SK-N-SH (cell line): ENCODE measurements around the gene C3AR1. TPM values are rescaled to one million over a fixed set of nuclear protein-coding genes. Genes with fewer than 3 reads are reported as not detected.

Experiments
- CTCF ChIA-PET: fragments of 300-600, 350-600 bp; formaldehyde crosslinking; extraction: SDS; loops from one replicate; lab custom pipeline; 2021; lab: Yijun Ruan, JAX
- POLR2A ChIA-PET: fragments of 350-600 bp; sonication (Branson Sonifier 250); formaldehyde crosslinking; extraction: SDS; loops from one replicate; lab custom pipeline; 2020; ENCODE audit warnings: antibody characterized with exemption, inconsistent platforms; lab: Yijun Ruan, JAX
- DNase-seq: peaks from one replicate; pipeline ENCODE4 v3.0.0; 2012
- H2AFZ ChIP-seq: fragments of 200-600 bp; sonication (generic); 2 replicates; pipeline ENCODE4 v1.8.1; 2016; ENCODE audit warnings: antibody characterized with exemption, mild to moderate bottlenecking, low read depth
- H3F3A ChIP-seq: fragments of 200-600 bp; sonication (generic); replicated peaks from 2 replicates; pipeline ENCODE3; 2016; ENCODE audit warnings: antibody characterized with exemption, mild to moderate bottlenecking; ENCODE audit not compliant: insufficient read depth
- H3K27ac ChIP-seq, 2 experiments: fragments of 200-500 bp in 1 of 2; fragments of 200-600 bp in 1 of 2; sonication (Bioruptor generic) in 1 of 2; sonication (generic), shearing (Covaris generic) in 1 of 2; 2 replicates each; pipeline versions ENCODE4 v1.5.1 to v1.6.1; 2014 to 2016; ENCODE audit warnings: low read depth in 2 of 2, inconsistent platforms in 1 of 2, low read length in 1 of 2, mild to moderate bottlenecking in 1 of 2, mixed read lengths in 1 of 2
- H3K27me3 ChIP-seq: fragments of 200-600 bp; sonication (generic), shearing (Covaris generic); 2 replicates; pipeline ENCODE4 v1.6.1; 2016; ENCODE audit warnings: mixed run types; ENCODE audit not compliant: insufficient read depth
- H3K36me3 ChIP-seq, 2 experiments: fragments of 200-500 bp in 1 of 2; fragments of 200-600 bp in 1 of 2; sonication (Bioruptor generic) in 1 of 2; sonication (generic) in 1 of 2; replicated peaks in 1 of 2; 2 replicates each; pipeline versions ENCODE3 to v1.5.1; 2014 to 2016; ENCODE audit warnings: low read length in 1 of 2, mild to moderate bottlenecking in 1 of 2; ENCODE audit not compliant: insufficient read depth in 2 of 2, control insufficient read depth in 1 of 2
- H3K4me1 ChIP-seq, 2 experiments: fragments of 200-500 bp in 1 of 2; fragments of 200-600 bp in 1 of 2; sonication (Bioruptor generic) in 1 of 2; sonication (generic), shearing (Covaris generic) in 1 of 2; 2 replicates each; pipeline versions ENCODE4 v1.5.1 to v1.6.1; 2014 to 2016; ENCODE audit warnings: low read depth in 1 of 2, low read length in 1 of 2, mixed run types in 1 of 2; ENCODE audit not compliant: insufficient read depth in 2 of 2, control insufficient read depth in 1 of 2
- H3K4me2 ChIP-seq: fragments of 200-600 bp; sonication (generic), shearing (Covaris generic); 2 replicates; pipeline ENCODE4 v1.6.1; 2017; ENCODE audit warnings: mixed run types
- H3K4me3 ChIP-seq, 2 experiments: fragments of 200-500 bp in 1 of 2; fragments of 200-600 bp in 1 of 2; sonication (Bioruptor generic) in 1 of 2; sonication (generic), shearing (Covaris generic) in 1 of 2; 2 replicates each; pipeline versions ENCODE4 v1.5.1 to v1.8.1; 2014 to 2016; ENCODE audit warnings: low read depth in 2 of 2, inconsistent platforms in 1 of 2, low read length in 1 of 2, mild to moderate bottlenecking in 1 of 2, mixed read lengths in 1 of 2, moderate library complexity in 1 of 2
- H3K79me2 ChIP-seq: fragments of 200-600 bp; sonication (generic); 2 replicates; pipeline ENCODE4 v1.8.1; 2017; ENCODE audit warnings: mild to moderate bottlenecking; ENCODE audit not compliant: insufficient read depth
- H3K9ac ChIP-seq: fragments of 200-600 bp; sonication (generic); 2 replicates; pipeline ENCODE4 v1.6.1; 2017; ENCODE audit warnings: mixed run types
- H3K9me2 ChIP-seq: fragments of 200-600 bp; sonication (generic); 2 replicates; pipeline ENCODE4 v1.6.1; 2017; ENCODE audit warnings: mixed run types
- H3K9me3 ChIP-seq: fragments of 200-600 bp; sonication (generic); 2 replicates; pipeline ENCODE4 v1.6.1; 2017; ENCODE audit warnings: mixed run types, mild to moderate bottlenecking, moderate library complexity
- H4K20me1 ChIP-seq: fragments of 200-600 bp; sonication (generic); 2 replicates; pipeline ENCODE4 v1.6.1; 2017; ENCODE audit warnings: mild to moderate bottlenecking, mixed run types; ENCODE audit not compliant: insufficient read depth
- FOSL2 ChIP-seq: IDR thresholded peaks from 2 replicates; pipeline ENCODE4 v1.4.0; 2012; ENCODE audit warnings: low read depth, mild to moderate bottlenecking, moderate library complexity, borderline replicate concordance
- FOXM1 ChIP-seq: IDR thresholded peaks from 2 replicates; pipeline ENCODE4 v1.4.0; 2012; ENCODE audit warnings: low read depth, mild to moderate bottlenecking
- GABPA ChIP-seq: IDR thresholded peaks from 2 replicates; pipeline ENCODE4 v1.4.0; 2012; ENCODE audit warnings: low read depth, mild to moderate bottlenecking
- GATA2 ChIP-seq: sonication (generic); formaldehyde crosslinking; IDR thresholded peaks from 2 replicates; pipeline ENCODE4 v1.5.0; 2020; ENCODE audit warnings: mild to moderate bottlenecking, missing genetic modification reagents
- MEF2A ChIP-seq: IDR thresholded peaks from 2 replicates; pipeline ENCODE4 v1.4.0; 2012; ENCODE audit warnings: low read depth, borderline replicate concordance
- MXI1 ChIP-seq: IDR thresholded peaks from 2 replicates; pipeline ENCODE4 v1.6.1; 2012; ENCODE audit warnings: mild to moderate bottlenecking, low read depth, low read length, improper control_type of control experiment
- NFIC ChIP-seq: IDR thresholded peaks from 2 replicates; pipeline ENCODE4 v1.4.0; 2012; ENCODE audit warnings: borderline replicate concordance
- NRF1 ChIP-seq: IDR thresholded peaks from 2 replicates; pipeline ENCODE4 v1.6.1; 2012; ENCODE audit warnings: low read depth, mild to moderate bottlenecking, low read length
- POLR2AphosphoS5 ChIP-seq: IDR thresholded peaks from 2 replicates; pipeline ENCODE4 v1.6.1; 2012; ENCODE audit warnings: low read depth, low read length
- RAD21 ChIP-seq: IDR thresholded peaks from 2 replicates; pipeline ENCODE4 v1.6.1; 2012; ENCODE audit warnings: mild to moderate bottlenecking, low read length
- RCOR1 ChIP-seq: fragments of 150-350 bp; IDR thresholded peaks from 2 replicates; pipeline ENCODE4 v1.6.1; 2017; ENCODE audit warnings: antibody characterized with exemption, low read length
- RFX5 ChIP-seq: IDR thresholded peaks from 2 replicates; pipeline ENCODE4 v1.6.1; 2012; ENCODE audit warnings: mild to moderate bottlenecking, improper control_type of control experiment, low read length
- RXRA ChIP-seq: IDR thresholded peaks from 2 replicates; pipeline ENCODE4 v1.4.0; 2012; ENCODE audit warnings: low read depth, mild to moderate bottlenecking, borderline replicate concordance
- SMC3 ChIP-seq: IDR thresholded peaks from 2 replicates; pipeline ENCODE4 v1.6.1; 2012; ENCODE audit warnings: low read depth, low read length, improper control_type of control experiment
- TCF12 ChIP-seq: IDR thresholded peaks from 2 replicates; pipeline ENCODE4 v1.4.0; 2012
- YY1 ChIP-seq: IDR thresholded peaks from 2 replicates; pipeline ENCODE4 v1.4.0; 2012; ENCODE audit warnings: low read depth, mild to moderate bottlenecking
- polyA plus RNA-seq, 3 experiments: library from polyadenylated mRNA; depleted of rRNA; stranded (reverse); fragments of >200 nt; gene quantifications; 2 replicates each; pipeline ENCODE4 v1.2.3, GENCODE V29; 2012
- TF ChIP-seq, protein P1 (sequence below): fragments of 150-350 bp; IDR thresholded peaks from 2 replicates; pipeline ENCODE4 v1.6.1; 2016; ENCODE audit warnings: mild to moderate bottlenecking, low read depth, low read length
- TF ChIP-seq, protein P2 (sequence below): IDR thresholded peaks from 2 replicates; pipeline ENCODE4; 2012
- TF ChIP-seq, protein P3 (sequence below): IDR thresholded peaks from 2 replicates; pipeline ENCODE4 v1.6.1; 2012; ENCODE audit warnings: mild to moderate bottlenecking, low read depth, low read length, moderate library complexity

Gene C3AR1
- polyA plus RNA-seq, 1 of the 3 experiments (the other 2 are of a cell fraction): 1.4 TPM

DNA sequence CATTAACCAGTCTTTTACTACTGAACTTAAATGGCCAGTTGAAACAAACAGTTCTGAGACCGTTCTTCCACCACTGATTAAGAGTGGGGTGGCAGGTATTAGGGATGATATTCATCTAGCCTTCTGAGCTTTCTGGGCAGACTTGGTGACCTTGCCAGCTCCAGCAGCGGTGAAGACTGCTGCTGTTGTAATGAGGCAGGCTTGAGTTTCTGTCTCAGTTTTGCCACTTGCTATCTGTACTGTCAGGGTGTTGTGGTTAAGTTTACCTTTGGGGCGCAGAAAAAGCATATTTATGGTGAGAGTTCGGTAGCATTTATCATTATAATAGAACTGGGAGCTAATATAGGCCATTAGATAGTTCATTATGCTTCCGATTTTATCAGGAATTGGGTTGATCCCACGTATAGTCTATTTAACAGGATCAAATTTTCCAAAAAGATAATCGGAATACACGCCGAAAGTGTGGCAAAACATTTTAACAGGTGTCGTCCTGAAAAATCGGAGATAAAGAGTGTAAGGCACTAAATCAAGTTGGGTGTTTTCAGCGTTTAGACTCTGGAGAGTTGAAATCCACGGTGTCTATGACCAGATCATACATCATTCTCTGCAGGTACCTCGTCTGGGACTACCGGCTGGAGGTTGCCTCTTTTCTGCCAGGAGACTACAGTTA lies 15.2 kb upstream of the C3AR1 start (continued):
- TF ChIP-seq, protein P1, sequence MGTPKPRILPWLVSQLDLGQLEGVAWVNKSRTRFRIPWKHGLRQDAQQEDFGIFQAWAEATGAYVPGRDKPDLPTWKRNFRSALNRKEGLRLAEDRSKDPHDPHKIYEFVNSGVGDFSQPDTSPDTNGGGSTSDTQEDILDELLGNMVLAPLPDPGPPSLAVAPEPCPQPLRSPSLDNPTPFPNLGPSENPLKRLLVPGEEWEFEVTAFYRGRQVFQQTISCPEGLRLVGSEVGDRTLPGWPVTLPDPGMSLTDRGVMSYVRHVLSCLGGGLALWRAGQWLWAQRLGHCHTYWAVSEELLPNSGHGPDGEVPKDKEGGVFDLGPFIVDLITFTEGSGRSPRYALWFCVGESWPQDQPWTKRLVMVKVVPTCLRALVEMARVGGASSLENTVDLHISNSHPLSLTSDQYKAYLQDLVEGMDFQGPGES: no peak
- TF ChIP-seq, protein P2, sequence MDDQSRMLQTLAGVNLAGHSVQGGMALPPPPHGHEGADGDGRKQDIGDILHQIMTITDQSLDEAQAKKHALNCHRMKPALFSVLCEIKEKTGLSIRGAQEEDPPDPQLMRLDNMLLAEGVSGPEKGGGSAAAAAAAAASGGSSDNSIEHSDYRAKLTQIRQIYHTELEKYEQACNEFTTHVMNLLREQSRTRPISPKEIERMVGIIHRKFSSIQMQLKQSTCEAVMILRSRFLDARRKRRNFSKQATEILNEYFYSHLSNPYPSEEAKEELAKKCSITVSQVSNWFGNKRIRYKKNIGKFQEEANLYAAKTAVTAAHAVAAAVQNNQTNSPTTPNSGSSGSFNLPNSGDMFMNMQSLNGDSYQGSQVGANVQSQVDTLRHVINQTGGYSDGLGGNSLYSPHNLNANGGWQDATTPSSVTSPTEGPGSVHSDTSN: no peak
- TF ChIP-seq RCOR1 (no peak), MXI1 (no peak), RFX5 (no peak)

DNA sequence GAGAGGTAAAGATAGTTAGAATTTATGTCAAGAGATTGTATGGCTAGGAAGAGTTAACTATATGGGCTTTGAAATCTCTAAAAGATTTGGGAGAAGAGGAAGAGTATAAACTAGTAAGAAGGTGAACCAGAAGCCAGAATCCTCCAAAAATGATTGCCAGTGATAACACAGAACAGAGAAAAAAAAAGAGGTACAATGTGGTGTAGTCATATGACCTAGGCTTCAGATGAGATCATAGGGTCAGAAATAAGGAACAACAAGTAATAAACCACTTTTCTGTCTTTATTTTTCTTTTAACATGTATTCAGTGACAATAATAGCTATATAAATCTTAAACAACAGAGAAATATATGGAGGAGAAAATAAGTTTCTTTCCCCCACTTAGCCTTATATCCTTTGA lies 14.0 kb upstream of the C3AR1 start:
- TF ChIP-seq MXI1 (no peak), SMC3 (no peak), MEF2A (no peak), NRF1 (no peak), GABPA (no peak), FOSL2 (no peak), GATA2 (CRISPR knock-in tag) (no peak), FOXM1 (no peak), NFIC (no peak), RAD21 (no peak), YY1 (no peak), TCF12 (no peak), POLR2AphosphoS5 (no peak), RXRA (no peak)
- TF ChIP-seq, protein P3, sequence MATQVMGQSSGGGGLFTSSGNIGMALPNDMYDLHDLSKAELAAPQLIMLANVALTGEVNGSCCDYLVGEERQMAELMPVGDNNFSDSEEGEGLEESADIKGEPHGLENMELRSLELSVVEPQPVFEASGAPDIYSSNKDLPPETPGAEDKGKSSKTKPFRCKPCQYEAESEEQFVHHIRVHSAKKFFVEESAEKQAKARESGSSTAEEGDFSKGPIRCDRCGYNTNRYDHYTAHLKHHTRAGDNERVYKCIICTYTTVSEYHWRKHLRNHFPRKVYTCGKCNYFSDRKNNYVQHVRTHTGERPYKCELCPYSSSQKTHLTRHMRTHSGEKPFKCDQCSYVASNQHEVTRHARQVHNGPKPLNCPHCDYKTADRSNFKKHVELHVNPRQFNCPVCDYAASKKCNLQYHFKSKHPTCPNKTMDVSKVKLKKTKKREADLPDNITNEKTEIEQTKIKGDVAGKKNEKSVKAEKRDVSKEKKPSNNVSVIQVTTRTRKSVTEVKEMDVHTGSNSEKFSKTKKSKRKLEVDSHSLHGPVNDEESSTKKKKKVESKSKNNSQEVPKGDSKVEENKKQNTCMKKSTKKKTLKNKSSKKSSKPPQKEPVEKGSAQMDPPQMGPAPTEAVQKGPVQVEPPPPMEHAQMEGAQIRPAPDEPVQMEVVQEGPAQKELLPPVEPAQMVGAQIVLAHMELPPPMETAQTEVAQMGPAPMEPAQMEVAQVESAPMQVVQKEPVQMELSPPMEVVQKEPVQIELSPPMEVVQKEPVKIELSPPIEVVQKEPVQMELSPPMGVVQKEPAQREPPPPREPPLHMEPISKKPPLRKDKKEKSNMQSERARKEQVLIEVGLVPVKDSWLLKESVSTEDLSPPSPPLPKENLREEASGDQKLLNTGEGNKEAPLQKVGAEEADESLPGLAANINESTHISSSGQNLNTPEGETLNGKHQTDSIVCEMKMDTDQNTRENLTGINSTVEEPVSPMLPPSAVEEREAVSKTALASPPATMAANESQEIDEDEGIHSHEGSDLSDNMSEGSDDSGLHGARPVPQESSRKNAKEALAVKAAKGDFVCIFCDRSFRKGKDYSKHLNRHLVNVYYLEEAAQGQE: no peak
- no peaks in the 10 kb centered on the region for H3K9me2 ChIP-seq
- no peak overlapping the region for H3K27ac ChIP-seq
- POLR2A ChIA-PET: no interaction called here
- DNase-seq: no peak
- H3K79me2 ChIP-seq: peaks cover 36% of the 10 kb centered on the region; the same call in 1 of the 2 replicates
- H3K4me1 ChIP-seq: peaks cover 8 to 16% of the 10 kb centered on the region in 2 experiments; a peak in 3 of 4 replicates
- no peaks in the 10 kb centered on the region for H3K9me3 ChIP-seq
- H2AFZ ChIP-seq: no peak overlapping the region
- no peaks in the 10 kb centered on the region for H3K27me3 ChIP-seq
- H3K9ac ChIP-seq: no peak overlapping the region
- no peaks in the 10 kb centered on the region for H4K20me1 ChIP-seq
- H3K4me3 ChIP-seq: no peak overlapping the region
- CTCF ChIA-PET: interaction anchor here (5.5 kb wide), 1 partner anchor 36 kb away, joined by 89 read pairs; no protein-coding TSS in a partner anchor
- H3K4me2 ChIP-seq: no peak overlapping the region
- H3K36me3 ChIP-seq: no peaks in the 10 kb centered on the region
- H3F3A ChIP-seq: peaks cover 6% of the 10 kb centered on the region
